ENCODE data around the gene CNOT3.

Gene CNOT3

DNA sequence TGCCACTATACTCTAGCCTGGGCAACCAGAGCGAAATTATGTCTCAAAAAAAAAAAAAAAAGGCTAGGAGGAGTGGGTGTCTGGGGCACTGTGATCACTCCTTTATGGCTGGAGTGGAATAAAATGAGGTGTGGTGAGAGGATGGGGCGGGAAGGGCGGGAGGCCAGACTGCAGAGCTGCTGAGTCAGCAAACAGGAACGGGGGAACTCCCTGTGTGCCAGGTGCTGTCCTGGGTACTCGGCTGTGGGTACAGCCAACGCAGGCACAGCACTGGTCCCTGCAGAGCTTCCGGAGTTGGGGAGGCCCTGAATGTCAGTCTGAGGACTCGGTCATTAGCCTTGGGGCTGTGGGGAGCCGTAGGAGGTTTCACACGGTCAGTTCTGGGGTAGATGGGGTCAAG, 16.3 kb upstream of the CNOT3 start:
- no peak for DNase-seq (ENCODE audit: low spot score)

DNA sequence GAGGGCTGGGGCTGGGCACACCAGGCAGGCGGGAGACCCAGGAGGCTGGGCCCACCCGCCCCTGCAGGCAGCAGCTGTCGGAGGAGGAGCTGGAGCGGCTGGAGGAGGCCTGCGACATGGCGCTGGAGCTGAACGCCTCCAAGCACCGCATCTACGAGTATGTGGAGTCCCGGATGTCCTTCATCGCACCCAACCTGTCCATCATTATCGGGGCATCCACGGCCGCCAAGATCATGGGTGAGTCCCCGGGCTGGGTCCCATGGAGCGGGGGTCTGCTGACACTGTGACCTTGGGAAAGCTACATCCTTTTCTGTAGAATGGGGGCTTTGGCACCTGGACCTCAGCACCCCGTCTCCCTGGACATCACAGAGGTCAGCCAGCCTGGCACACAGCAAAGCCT, 13.9 kb upstream of the CNOT3 start:
- no peak for DNase-seq (ENCODE audit: low spot score)

- no peak for DNase-seq (ENCODE audit: low spot score)
Observed at GRCh38 chr19:54124393-54124792, 13.2 kb upstream of the CNOT3 start.

GRCh38 chr19:54125713-54126112, 11.8 kb upstream of the CNOT3 start:
- no peak for DNase-seq (ENCODE audit: low spot score)

DNA sequence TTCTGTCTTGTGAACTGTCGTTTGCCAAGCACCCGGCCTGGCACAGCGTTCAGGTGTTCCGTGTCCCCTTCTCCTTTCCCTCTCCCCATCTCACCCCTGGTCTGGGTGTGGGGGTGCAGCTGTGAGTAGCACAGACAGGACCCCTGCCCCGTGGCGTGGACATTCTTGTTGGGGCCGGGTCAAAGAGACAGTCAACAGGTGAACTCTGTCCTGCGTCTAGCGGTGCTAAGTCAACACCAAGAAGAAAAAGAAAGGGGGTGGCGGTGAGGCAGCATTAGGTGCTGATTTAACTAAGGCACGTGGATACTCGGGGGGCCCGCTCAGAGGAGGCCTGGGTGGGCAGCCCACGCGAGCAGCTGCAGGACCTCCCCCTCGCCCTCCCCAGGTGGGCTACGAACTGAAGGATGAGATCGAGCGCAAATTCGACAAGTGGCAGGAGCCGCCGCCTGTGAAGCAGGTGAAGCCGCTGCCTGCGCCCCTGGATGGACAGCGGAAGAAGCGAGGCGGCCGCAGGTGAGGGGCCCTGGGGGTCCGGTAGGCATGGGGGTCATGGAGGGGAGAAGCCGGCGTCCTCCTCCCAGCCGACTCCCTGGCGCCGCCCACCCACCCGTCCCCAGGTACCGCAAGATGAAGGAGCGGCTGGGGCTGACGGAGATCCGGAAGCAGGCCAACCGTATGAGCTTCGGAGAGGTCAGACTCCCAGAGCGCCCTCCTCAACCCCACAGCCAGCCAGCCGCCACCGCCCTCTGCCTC, 9.7 kb upstream of the CNOT3 start:
- no peak for DNase-seq (ENCODE audit: low spot score)

DNA sequence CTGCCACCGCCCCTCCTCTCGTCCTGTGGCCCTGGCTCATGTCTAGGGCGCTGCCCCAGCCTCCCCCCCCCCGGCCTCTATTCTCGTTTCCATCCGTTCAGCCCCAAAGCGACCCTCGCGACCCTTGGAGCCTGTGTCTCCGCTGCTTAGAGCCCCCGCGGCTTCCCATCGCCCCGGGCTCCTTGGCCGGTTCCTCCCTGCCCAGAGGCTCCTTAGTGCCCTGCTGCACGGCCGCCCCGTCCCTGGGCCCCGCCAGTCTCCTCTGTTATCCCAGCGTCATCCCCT, 9.2 kb upstream of the CNOT3 start:
- no peak for DNase-seq (ENCODE audit: low spot score)

GRCh38 chr19:54128796-54129616, 8.6 kb upstream of the CNOT3 start:
- no peak for DNase-seq (ENCODE audit: low spot score)

DNA sequence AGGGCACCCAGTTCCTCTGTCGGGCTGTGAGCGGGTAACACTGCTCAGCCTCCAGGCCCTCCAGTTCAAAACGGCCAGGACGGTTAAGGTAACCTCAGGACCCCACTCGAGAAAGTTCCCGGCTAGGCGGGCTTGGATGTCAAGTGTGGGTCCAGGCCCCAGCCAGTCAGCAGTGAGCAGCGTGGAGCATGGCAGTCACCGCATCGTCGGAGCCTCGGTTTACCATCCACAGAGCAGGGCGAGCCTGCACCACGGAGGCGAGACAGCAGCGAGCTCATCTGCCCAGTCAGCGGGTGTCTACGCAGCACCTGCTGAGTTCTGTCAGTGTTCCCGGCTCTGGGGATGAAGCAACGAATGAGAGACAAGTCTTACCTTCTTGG, 8.0 kb upstream of the CNOT3 start:
- DNase-seq (ENCODE audit: low spot score) = no peak

- no peak for DNase-seq (ENCODE audit: low spot score)
Observed at GRCh38 chr19:54133312-54133956, 4.1 kb upstream of the CNOT3 start.

DNA sequence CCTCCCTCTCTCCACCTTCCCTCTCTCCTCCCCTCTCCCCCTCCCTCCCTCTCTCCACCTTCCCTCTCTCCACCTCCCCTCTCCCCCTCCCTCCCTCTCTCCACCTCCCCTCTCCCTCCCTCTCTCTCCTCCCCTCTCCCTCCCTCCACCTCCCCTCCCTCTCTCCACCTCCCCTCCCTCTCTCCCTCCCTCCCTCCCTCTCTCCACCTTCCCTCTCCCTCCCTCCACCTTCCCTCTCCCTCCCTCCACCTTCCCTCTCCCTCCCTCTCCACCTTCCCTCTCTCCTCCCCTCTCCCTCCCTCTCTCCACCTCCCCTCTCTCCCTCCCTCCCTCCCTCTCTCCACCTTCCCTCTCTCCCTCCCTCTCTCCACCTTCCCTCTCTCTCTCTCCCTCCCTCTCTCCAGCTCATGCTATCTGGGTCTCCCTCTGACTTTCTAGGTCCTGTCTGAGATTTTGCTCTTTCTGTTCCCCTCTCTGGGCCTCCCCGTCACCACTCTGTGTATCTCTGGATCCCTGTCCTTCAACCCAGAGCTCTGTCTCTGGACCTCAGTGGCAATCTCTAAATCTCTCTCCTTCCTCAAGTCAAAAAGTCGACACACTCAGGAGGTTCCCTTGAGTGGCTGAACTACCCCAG, 3.5 kb upstream of the CNOT3 start:
- DNase-seq (ENCODE audit: low spot score) = no peak

DNA sequence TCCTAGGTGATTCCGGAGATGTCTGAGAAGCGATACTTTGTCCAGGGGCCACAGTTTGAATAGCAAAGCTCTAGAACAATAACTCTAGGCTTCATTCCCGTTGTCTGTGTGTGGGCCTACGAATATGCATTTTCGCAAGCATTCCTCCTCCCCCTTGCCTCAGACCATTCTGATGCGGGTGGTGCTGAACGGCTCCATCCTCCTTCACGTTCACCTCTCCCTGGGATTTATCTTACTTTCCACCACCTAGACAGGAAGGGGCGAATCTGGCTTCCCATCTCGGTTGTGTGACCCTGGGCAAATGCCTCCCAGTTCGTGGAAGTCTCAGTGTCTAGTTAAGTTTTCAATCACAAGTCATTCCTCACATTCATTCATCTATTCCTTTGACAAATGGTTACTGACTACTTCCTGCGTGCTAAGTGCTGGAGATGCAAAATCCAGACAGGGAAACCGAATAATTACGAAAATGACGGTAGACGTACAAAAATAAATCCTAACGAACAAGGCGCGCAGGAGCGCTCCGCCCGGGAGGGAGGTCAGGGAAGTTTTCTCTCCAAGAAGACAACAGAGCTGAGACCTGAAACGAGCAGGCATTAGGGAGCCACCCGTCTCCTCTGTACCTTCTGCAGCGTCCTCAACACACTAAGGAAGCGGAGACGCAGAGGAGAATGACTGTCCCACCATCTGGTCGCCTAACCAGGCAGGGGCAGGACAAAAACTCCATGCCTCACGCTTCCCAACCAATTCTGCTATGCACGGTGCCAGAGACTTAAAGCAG, 1.3 kb upstream of the CNOT3 start:
- DNase-seq (ENCODE audit: low spot score) = no peak

DNA sequence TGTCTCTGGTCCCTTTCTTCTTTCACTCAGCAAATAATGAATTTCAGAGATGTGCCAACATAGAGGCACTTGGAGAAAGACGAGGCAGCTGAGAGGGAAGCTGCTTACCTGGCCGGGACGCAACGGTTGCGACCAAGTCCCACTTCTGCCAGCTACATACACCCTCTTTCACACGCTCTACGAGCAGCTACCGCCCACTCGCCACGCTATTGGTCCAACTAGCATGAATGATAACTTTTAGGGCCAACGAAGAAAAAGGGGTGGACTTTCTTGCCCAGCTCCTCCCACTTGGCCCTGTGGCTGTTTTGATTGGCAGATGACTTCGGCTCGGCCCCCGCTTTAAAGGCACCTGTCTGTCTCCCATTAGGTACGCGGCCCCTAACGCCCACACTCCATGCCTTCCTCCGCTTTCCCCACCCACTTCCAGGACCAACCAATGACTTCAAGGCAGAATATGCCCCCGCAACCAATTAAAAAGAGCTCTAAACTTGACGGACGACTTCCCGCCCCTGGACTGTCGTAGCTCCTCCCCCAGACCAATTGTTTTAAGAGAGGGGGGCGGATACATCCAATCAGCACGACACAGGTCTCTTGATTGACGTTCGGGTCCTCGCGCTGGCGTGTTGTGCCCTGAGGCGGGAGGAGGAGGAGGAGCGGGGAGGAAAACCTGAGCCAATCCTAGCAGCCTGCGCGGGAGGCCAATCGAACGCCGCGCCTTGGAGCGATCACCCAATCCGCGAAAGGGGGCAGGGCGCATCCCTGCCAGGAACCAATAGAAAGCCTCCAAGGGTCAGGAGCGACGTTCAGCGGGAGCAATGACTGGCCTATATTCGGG, 481 bp upstream of the CNOT3 start:
- DNase-seq (ENCODE audit: low spot score) = peak; percentile 100

- no peak for DNase-seq (ENCODE audit: low spot score)
Observed at GRCh38 chr19:54138489-54139256, 1.1 kb downstream of the CNOT3 start.

GRCh38 chr19:54141356-54141755, 3.8 kb downstream of the CNOT3 start:
- no peak for DNase-seq (ENCODE audit: low spot score)

DNA sequence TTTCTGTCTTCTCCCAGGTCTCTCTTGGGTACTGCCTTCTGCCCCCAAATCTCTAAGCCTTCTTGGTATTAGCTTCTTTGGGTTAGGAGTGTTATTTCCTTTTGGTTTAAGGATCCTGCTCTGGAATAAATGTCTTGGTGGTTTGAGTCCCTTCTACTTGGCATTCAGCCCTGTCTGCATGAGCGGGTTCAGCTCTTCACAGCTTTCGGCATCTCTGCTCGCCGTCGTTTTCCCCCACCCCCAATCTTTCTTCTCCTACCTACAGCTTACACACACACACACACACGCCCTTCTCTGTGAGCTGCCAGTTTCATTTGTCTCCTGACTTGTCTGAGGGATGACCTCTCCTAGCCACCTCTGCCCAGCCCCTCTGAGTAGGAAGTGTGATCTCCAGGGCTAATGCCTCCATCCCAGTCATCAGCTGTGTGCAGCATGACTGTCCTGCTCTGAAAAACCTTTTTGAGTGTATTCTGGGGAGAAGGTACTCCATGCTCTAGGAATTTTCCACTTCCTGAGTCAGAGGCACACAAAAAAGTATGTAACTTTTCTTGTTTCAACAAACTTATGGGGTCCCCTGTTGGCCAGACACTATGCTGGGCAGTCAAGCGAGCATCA, 4.7 kb downstream of the CNOT3 start:
- DNase-seq (ENCODE audit: low spot score) = no peak

GRCh38 chr19:54145541-54146158, 8.1 kb downstream of the CNOT3 start:
- no peak for DNase-seq (ENCODE audit: low spot score)

DNA sequence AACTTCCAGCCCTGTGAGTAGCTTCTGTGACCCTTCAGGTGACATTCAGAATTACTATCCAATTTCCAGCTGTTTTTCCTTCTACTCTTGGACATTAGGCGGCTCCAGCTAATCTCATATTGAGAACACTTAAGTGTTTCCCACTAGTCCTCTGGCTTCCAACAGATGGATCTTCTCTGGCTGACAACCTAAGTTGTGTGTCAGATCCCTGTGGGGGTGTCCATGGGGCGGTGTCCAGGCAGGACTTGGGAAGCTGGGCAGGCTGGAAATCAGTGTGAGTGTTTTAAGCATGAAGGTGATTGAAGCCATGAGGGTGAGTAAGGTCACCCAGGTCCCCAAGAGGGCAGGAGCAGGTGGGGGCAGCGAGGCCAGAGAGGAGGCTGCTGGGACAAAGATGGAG, 10.1 kb downstream of the CNOT3 start:
- DNase-seq (ENCODE audit: low spot score) = no peak

GRCh38 chr19:54148158-54148557, 10.6 kb downstream of the CNOT3 start:
- DNase-seq (ENCODE audit: low spot score) = no peak

DNA sequence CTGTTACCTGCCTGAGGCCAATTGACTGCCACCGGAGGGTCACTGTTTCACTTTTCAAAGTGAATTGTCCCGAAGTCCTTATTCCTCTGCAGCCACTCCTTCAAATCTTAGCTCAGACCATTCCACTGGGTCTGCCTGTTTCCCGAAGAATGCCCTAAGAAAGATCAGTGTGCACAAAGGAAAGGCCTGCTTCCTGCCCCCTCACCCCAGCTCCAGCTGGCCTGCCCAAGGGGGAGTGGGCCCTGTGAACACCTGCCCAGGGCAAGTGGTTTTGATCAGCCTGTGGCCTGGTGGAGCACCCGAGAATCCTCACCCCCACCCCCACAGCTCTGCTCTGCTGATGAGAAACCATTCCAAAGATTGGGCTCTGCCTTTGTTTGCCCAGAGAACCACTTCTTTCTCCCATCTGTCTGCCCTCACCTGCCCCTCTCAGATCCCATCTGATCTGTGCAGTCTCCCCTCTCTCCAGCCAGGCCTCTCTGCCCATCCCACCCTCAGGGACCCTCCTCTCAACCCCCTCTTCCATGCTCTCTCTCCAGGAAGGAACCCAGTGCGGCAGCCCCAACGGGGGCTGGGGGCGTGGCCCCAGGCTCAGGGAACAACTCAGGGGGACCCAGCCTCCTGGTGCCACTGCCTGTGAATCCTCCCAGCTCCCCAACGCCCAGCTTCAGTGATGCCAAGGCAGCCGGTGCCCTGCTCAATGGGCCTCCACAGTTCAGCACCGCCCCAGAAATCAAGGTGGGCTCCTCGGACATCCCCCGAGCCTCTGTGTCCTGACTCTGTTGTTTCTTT, 11.7 kb downstream of the CNOT3 start:
- no peak for DNase-seq (ENCODE audit: low spot score)

Data from COLO829 (cell line).